IMR-90 (cell line): Measurements from ENCODE around the gene LIN28A. TPM values are rescaled to one million over a fixed set of nuclear protein-coding genes. Genes with fewer than 3 reads are reported as not detected.
A peak's percentile ranks its signal among the peaks of the same experiment; 100 is the strongest.

Source experiments
- ATAC-seq: fragments of 200-7000 bp; cut with Tn5 transposase; 2 replicates; pipeline ENCODE4 v1.9.1; 2020; ENCODE audit warnings: low read depth, mild to moderate bottlenecking, moderate library complexity
- BruUV-seq: library from RNA; stranded (reverse); fragments of 400-500 nt; replicated peaks from 2 replicates; lab custom pipeline; 2021; lab: Mats Ljungman, UMichigan
- CTCF ChIA-PET: fragments of 300-600 bp; formaldehyde crosslinking; extraction: SDS; loops from one replicate; lab custom pipeline; 2021; ENCODE audit warnings: antibody characterized with exemption; lab: Yijun Ruan, JAX
- POLR2A ChIA-PET: fragments of 300-600 bp; sonication (Branson Sonifier 250); formaldehyde crosslinking; loops from one replicate; lab custom pipeline; 2022; ENCODE audit warnings: antibody characterized with exemption; ENCODE audit not compliant: unreplicated experiment; lab: Charles Lee
- DNase-seq: peaks from one replicate; pipeline ENCODE4 v3.0.0; 2013
- H2AFZ ChIP-seq: replicated peaks from 2 replicates; pipeline ENCODE3; 2013; ENCODE audit warnings: low read length, mild to moderate bottlenecking; ENCODE audit not compliant: poor library complexity
- H2AK5ac ChIP-seq: 2 replicates; pipeline ENCODE4 v1.6.1; 2013; ENCODE audit warnings: low read depth, low read length, inconsistent platforms
- H2AK9ac ChIP-seq: replicated peaks from 2 replicates; pipeline ENCODE3; 2013; ENCODE audit warnings: mild to moderate bottlenecking, low read depth, low read length, moderate library complexity; ENCODE audit not compliant: poor library complexity
- H2BK120ac ChIP-seq: 2 replicates; pipeline ENCODE4 v1.6.1; 2013; ENCODE audit warnings: low read depth, low read length, inconsistent platforms
- H2BK15ac ChIP-seq: 3 replicates; pipeline ENCODE4 v1.6.1; 2013; ENCODE audit warnings: low read depth, low read length, inconsistent platforms
- H2BK20ac ChIP-seq: 2 replicates; pipeline ENCODE4 v1.6.1; 2013; ENCODE audit warnings: low read depth, mild to moderate bottlenecking, inconsistent platforms, low read length, moderate library complexity
- H2BK5ac ChIP-seq: 2 replicates; pipeline ENCODE4 v1.6.1; 2013; ENCODE audit warnings: mild to moderate bottlenecking, low read depth, low read length, inconsistent platforms; ENCODE audit not compliant: poor library complexity, severe bottlenecking
- H3K14ac ChIP-seq: replicated peaks from 2 replicates; pipeline ENCODE4 v1.6.1; 2013; ENCODE audit warnings: low read depth, low read length, inconsistent platforms
- H3K18ac ChIP-seq: 2 replicates; pipeline ENCODE4 v1.6.1; 2013; ENCODE audit warnings: low read depth, low read length, control low read depth
- H3K23ac ChIP-seq: 2 replicates; pipeline ENCODE4 v1.6.1; 2013; ENCODE audit warnings: low read depth, low read length, inconsistent platforms
- H3K27ac ChIP-seq: 2 replicates; pipeline ENCODE4 v1.5.1; 2013; ENCODE audit warnings: mild to moderate bottlenecking, control low read depth, low read length; ENCODE audit not compliant: insufficient read depth
- H3K27me3 ChIP-seq: 2 replicates; pipeline ENCODE4 v1.6.1; 2013; ENCODE audit warnings: low read length; ENCODE audit not compliant: control insufficient read depth, insufficient read depth
- H3K36me3 ChIP-seq: 2 replicates; pipeline ENCODE4 v1.6.1; 2013; ENCODE audit warnings: low read length, mixed read lengths; ENCODE audit not compliant: control insufficient read depth, insufficient read depth
- H3K4ac ChIP-seq: 2 replicates; pipeline ENCODE4 v1.6.1; 2013; ENCODE audit warnings: low read depth, low read length, inconsistent platforms
- H3K4me1 ChIP-seq: 2 replicates; pipeline ENCODE4 v1.6.1; 2013; ENCODE audit warnings: low read length, mixed read lengths; ENCODE audit not compliant: control insufficient read depth, insufficient read depth
- H3K4me2 ChIP-seq: 2 replicates; pipeline ENCODE4 v1.6.1; 2013; ENCODE audit warnings: low read depth, mild to moderate bottlenecking, control low read depth, low read length, moderate library complexity
- H3K4me3 ChIP-seq: 2 replicates; pipeline ENCODE4 v1.5.1; 2013; ENCODE audit warnings: low read depth, mild to moderate bottlenecking, control low read depth, low read length, moderate library complexity; ENCODE audit not compliant: insufficient read depth
- H3K56ac ChIP-seq: 2 replicates; pipeline ENCODE4 v1.6.1; 2013; ENCODE audit warnings: low read length, inconsistent platforms; ENCODE audit not compliant: insufficient read depth; ENCODE audit errors: extremely low read depth
- H3K79me1 ChIP-seq, 2 experiments: 2 replicates each; pipeline ENCODE4 v1.6.1; 2013; ENCODE audit warnings: low read length in 2 of 2, inconsistent platforms in 1 of 2, low read depth in 1 of 2
- H3K9ac ChIP-seq: 2 replicates; pipeline ENCODE4 v1.6.1; 2013; ENCODE audit warnings: low read depth, low read length, control low read depth
- H3K9me1 ChIP-seq: 2 replicates; pipeline ENCODE4 v1.6.1; 2013; ENCODE audit warnings: low read length, inconsistent platforms; ENCODE audit not compliant: insufficient read depth
- H3K9me3 ChIP-seq: 2 replicates; pipeline ENCODE4 v1.6.1; 2013; ENCODE audit warnings: low read length; ENCODE audit not compliant: control insufficient read depth, insufficient read depth
- H4K20me1 ChIP-seq: 2 replicates; pipeline ENCODE4 v1.6.1; 2013; ENCODE audit warnings: low read length, inconsistent platforms; ENCODE audit not compliant: insufficient read depth
- H4K5ac ChIP-seq: 2 replicates; pipeline ENCODE4 v1.6.1; 2013; ENCODE audit warnings: mild to moderate bottlenecking, low read depth, low read length, control low read depth
- H4K8ac ChIP-seq, 2 experiments: 2 replicates each; pipeline ENCODE4 v1.6.1; 2013; ENCODE audit warnings: low read depth in 2 of 2, low read length in 2 of 2, control low read depth in 1 of 2, inconsistent platforms in 1 of 2
- H4K91ac ChIP-seq: 2 replicates; pipeline ENCODE4 v1.6.1; 2013; ENCODE audit warnings: low read depth, low read length, inconsistent platforms; ENCODE audit not compliant: insufficient read depth
- CTCF ChIP-seq: conservative IDR thresholded peaks from 2 replicates; pipeline ENCODE4 v1.5.1; 2012; ENCODE audit warnings: mild to moderate bottlenecking, low read depth, low read length, improper control_type of control experiment
- MXI1 ChIP-seq: IDR thresholded peaks from 2 replicates; pipeline ENCODE4 v1.6.1; 2012; ENCODE audit warnings: low read depth, mild to moderate bottlenecking, low read length, moderate library complexity, borderline replicate concordance
- NFE2L2 ChIP-seq: fragments of 150-350 bp; IDR thresholded peaks from 2 replicates; pipeline ENCODE4 v1.6.1; 2016; ENCODE audit warnings: low read depth, mild to moderate bottlenecking, low read length
- WGBS, 2 experiments: methylation state at CpG; one replicate each; pipeline versions ENCODE4 v1.1.5 to v1.1.7; 2013; ENCODE audit warnings: missing lambda C conversion rate in 2 of 2; ENCODE audit not compliant: insufficient read length in 1 of 2; ENCODE audit errors: extremely low coverage in 2 of 2; 5-methylcytosine and 5-hydroxymethylcytosine counted together
- dilution Hi-C: fragments of 300-500 bp; cut with HindIII; formaldehyde crosslinking; loops from one replicate; pipeline ENCODE4 v1.14.3; 2018; ENCODE audit warnings: low sequenced_read_pairs; ENCODE audit not compliant: unreplicated experiment
- in situ Hi-C: fragments of 300-500 bp; cut with MboI; formaldehyde crosslinking; loops from 3 replicates; pipeline ENCODE4 v1.14.3; 2019; ENCODE audit warnings: low sequenced_read_pairs, inconsistent platforms, mixed read lengths
- intact Hi-C: fragments of 100-400 bp; cut with micrococcal nuclease; formaldehyde crosslinking; loops from 2 replicates; pipeline ENCODE4 v1.10.0; 2022
- polyA plus RNA-seq, 3 experiments: library from polyadenylated mRNA; depleted of rRNA; stranded (reverse); fragments of >200 nt; gene quantifications; 2 replicates each; pipeline ENCODE4 v1.2.3, GENCODE V29; 2012; ENCODE audit warnings: low replicate concordance in 1 of 3
- total RNA-seq: library from RNA; depleted of rRNA; stranded (reverse); fragments of >200 nt; gene quantifications from 2 replicates; pipeline ENCODE4 v1.2.3, GENCODE V29; 2012

The LIN28A gene
- total and polyA plus RNA-seq, 2 of the 4 experiments (the other 2 are of a cell fraction): not detected

GRCh38 chr1:26432793-26433192 lies 22.2 kb downstream of the LIN28A start:
- H3K23ac ChIP-seq: peak overlapping the region; percentile 55; the same call in 1 of the 2 replicates
- no peak for DNase-seq
- TF ChIP-seq MXI1 (no peak), NFE2L2 (no peak), CTCF (no peak)
- peaks cover 5% of the 10 kb centered on the region; the same call in 1 of the 2 replicates for H3K9me1 ChIP-seq
- peak overlapping the region; percentile 92 for H3K9ac ChIP-seq
- H3K27me3 ChIP-seq: peaks cover 4% of the 10 kb centered on the region; the same call in 1 of the 2 replicates
- ATAC-seq: no peak
- WGBS, 2 experiments: no CpG with 5 or more reads among the region's 3 CpGs
- in situ Hi-C loops (no loop called here), intact Hi-C loops (no loop called here), dilution Hi-C loops (no loop called here)
- H4K8ac ChIP-seq: peak overlapping the region; percentile 84 to 98
- H3K27ac ChIP-seq: 0 out of 2 replicates have a peak overlapping the region, but pooled peaks have one; percentile 13
- H2BK15ac ChIP-seq: peak overlapping the region; percentile 66; the same call in 1 of the 3 replicates
- no peak overlapping the region for H2AFZ ChIP-seq
- no peaks in the 10 kb centered on the region for H4K20me1 ChIP-seq
- H2BK120ac ChIP-seq: no peak overlapping the region
- H4K5ac ChIP-seq: peak overlapping the region; percentile 35; the same call in 1 of the 2 replicates
- peak overlapping the region; percentile 61 for H3K4me3 ChIP-seq
- peak overlapping the region; percentile 82 for H3K4ac ChIP-seq
- POLR2A ChIA-PET: no interaction called here
- CTCF ChIA-PET: interaction anchor here (1.4 to 1.5 kb wide), 2 partner anchors 16 to 68 kb away, joined by 3 to 9 read pairs; no protein-coding TSS in a partner anchor
- BruUV-seq: no TSS peak
- peaks cover 20 to 23% of the 10 kb centered on the region in 2 experiments for H3K79me1 ChIP-seq
- no peak overlapping the region for H3K18ac ChIP-seq
- H2AK5ac ChIP-seq: peak overlapping the region; percentile 86; the same call in 1 of the 2 replicates
- H2BK5ac ChIP-seq: no peak overlapping the region
- H3K9me3 ChIP-seq: no peaks in the 10 kb centered on the region
- H3K4me2 ChIP-seq: peak overlapping the region; percentile 88
- H3K36me3 ChIP-seq: peaks cover 9% of the 10 kb centered on the region; the same call in 1 of the 2 replicates
- no peak overlapping the region for H2AK9ac ChIP-seq
- peaks cover 1% of the 10 kb centered on the region; the same call in 1 of the 2 replicates for H3K4me1 ChIP-seq
- peak overlapping the region; percentile 96 for H3K56ac ChIP-seq
- no peak overlapping the region for H2BK20ac ChIP-seq
- H4K91ac ChIP-seq: peak overlapping the region; percentile 50; the same call in 1 of the 2 replicates
- H3K14ac ChIP-seq: peak overlapping the region; percentile 90
